Hypothalamus (tissue), 51 donors: ENCODE measurements around the gene OPRL1.

Experiments used
- DNase-seq, 51 donors: peaks; one replicate each; lab custom pipeline; 2025; lab: John Stamatoyannopoulos, UW

OPRL1 gene

DNA sequence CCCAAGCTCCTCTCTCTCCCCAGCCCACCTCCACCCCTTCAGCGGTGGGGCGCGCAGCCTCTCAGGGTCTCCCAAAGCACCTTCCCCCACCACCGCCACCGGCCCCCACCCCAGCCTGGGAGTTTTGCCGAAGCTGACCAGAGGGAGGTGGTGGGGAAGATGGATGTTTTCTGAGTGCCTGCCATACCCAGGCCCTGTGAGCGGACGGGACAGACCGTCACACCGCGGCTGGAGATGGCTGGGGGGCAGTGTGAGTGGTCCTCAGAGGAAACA is 38.2 kb upstream of the OPRL1 start:
- no peak for DNase-seq

DNA sequence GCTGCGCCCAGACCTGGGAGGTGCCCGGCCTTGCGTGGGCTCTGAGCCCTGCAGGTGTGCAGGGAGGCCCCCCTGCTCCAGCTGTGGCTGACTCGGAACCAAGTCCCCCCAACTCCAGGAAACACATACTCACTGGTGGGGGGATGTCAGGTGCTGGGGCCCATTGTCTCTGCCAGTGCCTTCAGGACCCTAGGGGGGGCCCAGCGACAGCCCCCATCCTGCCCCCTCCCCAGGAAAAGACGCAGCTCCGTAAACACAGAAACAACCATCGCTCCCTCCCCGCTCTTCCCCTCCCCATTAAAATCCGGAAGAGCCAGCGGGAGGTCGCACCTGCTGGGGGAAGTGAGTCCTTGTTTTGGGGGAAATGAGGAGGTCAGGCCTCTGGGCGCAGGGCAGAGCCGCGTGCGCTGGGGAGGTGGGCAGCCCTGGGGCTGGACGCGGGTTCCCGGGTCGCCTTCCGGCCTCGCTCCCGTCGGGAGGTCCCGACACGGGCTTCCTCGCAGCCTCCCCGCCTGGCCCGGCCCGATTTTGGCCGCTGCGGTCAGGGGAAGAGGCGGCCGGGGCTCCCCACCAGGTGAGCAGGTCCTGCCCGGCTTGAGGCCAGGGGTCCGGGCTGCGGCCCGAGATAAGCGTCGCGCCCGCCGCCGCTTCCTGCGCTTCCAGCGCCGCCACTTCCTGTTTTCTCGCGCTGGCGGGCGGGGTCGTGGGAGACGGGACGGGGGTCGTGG is 37.7 kb upstream of the OPRL1 start:
- DNase-seq = no peak

DNA sequence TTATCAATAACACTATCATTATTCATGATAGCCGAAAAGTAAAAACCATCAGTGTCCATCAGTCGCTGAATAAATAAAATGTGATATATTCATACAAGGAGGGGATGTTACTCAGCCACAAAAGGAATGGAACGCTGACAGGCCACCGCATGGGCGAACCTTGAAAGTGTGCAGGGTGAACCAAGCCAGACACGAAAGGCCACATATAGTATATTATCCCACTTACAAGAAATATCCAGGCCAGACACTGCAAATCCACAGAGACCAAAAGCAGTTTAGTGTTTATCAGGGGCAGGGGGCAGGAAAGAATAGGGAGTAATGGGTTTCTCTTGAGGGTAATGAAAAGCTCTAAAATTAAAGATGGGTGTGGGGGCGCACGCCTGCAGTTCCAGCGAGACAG is 36.1 kb upstream of the OPRL1 start:
- no peak for DNase-seq

DNA sequence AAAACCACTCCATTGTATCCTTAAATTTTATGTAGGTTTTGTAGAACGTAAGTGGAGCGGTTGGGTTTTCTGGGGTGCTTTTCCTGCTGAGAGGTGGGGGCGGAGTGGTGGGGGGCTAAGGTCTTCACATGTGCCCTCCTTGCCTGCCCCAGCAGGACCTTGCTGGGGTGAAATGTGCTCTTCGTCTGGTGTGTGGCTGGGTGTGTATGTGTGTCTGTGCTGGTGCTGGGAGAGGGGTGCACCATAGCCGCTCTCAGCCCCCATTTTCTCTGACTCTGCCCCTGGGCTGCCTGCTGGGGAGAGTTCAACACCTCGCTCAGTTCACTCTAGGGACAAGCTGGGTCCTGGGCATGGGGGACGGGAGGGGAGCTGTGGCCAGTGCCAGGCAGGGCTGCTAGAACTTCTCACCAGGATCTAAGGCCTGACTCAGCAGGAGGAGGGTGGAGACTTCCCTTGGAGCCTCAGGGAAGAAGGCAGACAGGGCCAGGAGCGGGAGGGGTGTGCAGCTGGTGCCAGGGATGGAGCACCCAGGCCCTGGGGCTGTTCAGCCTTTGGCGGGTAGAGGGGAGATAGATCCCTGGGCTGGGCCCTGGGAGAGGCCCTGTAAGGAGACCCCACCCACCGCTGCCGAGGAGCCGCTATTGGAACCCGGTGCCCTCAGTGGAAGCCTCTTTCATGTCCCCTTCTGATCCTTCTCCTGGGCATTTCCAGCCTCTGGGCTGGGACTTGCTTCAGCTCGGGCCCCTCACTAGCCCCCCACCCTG is 35.2 kb upstream of the OPRL1 start:
- no peak for DNase-seq

DNA sequence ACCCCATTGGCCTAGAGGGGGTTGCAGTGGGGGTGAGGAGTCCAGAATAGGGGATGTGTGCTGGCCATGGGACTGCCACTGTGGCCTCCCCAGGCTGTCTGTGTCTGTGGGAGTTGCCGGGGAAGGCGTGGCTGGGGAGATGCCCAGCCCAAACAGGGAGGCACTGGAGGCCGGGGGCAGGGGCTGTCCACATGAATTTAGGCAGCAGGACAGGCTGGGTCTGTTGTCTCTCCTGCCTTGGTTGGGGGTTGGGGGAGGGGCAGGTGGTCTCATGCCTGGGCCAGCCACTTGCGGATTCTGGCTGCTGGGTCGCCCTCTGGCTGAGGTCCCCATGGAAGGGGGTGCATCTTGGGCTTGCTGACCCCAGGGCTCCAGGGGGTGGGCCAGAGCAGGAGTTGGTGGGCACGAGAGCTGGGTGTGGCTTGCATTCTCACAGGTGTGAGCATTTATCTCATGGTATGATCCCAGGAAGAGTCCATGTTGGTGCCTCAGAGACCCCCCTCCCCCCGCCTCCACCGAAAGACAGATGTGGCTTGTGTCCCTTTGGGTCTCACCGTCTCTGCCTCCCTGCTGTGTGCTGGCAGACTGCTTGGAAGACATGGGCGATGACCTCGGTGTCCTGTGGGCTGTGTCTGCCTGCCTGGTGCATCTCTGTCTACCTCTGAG is 34.4 kb upstream of the OPRL1 start:
- DNase-seq = no peak

DNA sequence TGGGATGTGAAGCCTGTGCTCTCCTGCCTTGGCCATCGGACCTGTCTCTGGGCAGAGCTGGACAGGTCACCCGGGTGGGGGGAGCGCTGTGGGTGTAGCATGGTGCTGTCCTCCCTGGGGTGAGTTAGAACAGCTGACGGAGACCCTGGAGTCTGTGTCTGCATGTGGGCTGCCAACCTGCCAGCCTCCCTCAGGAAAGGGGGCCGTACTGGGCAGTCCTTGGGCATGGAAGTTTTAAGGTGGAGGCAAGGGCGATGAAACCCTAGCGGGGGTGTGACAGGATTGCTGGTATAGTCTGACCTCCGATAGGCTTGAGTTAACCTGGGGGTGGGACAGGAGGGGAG is 32.9 kb upstream of the OPRL1 start:
- no peak for DNase-seq

DNA sequence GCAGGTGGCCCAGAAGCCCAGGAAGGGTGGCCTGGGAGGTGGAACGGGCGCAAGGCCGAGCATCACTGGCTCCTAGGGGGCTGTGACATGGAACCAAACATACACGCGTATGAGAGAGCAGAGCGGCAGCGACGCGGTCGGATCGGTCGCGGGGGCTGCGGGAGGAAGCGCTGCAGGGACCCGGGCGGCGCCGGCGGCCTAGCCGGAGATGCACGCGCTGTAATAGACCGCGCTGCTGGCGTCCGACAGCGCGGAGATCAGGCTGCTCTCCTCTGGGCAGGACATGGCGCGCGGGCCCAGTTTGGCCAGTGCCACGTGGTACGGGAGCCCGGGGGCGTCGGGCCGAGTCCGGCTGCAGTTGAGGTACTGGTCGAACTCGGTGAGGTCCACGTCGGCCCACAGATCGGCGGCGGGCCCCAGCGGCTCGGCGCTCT is 31.9 kb upstream of the OPRL1 start:
- no peak for DNase-seq

DNA sequence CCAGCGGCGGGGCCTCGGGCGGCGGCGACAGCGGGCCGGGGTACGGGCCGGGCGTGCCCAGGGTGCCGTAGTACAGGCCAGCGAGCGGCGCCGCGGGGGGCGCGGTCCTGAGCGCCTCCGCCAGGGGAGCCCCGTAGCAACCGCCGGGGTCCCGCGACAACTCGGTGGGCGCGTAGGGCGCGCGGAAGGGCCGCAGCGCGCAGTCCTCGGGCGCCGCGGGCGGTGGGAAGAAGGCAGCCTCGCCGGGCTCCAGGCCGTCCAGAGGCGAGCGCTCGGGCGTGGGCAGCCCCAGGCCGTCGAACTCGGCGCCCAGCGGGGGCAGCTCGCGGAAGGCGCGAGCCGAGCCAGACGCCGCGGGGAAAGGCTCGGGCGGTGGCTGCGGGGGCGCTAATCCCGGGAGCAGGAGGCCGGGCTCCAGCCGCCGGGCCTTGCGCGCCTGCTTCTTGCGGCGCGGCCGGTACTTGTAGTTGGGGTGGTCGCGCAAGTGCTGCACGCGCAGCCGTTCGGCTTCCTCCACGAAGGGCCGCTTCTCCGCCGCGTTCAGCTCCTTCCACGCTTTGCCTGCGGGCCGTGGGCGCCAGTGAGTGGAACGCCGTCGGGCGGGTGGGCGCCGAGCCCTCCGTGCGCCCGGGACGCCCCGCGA is 31.4 kb upstream of the OPRL1 start:
- no peak for DNase-seq

DNA sequence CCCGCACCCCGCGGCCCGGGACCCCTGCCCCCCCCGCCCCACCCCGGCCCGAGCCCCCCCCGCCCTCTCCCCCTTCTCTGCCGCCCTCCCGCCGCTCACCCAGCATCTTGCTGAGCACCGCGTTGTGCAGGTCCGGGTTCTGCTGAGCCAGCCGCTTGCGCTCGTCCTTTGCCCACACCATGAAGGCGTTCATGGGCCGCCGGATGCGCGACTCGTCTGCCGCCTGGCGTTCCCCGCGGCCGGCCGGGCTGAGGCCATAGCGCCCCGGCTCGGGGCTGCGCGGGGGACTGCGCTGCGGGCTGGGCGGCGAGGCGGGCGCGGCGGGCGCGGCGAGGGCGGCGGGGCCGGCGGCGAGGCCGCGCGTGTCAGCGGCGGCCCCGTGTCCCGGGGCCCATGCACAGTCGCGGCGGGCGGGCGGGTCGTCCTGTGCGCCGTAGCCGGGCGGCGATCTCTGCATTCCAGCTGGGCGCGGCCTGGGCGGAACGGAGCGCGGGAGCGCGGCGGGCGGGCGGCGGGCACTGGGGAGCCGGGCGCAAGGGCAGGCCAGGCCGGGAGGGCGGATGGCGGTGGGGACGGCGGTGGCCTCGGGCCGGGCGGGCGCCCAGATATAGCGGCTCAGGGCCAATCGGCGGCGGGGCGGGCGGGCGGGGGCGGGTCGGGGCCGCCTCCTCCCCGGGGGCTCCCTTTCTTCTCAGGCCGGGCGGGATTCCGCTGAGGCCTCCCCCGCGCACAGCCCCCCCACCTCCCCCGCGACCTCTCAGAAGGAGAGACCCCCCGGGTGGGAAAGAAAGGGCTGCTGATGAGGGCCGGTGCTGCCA is 30.6 kb upstream of the OPRL1 start, which contains the start of gene SOX18:
Gene SOX18, minus strand, starts transcription at position 580 of the 818 bp plus-strand sequence. Its CDS starts 123 bp downstream, at position 457.
- DNase-seq = no peak

DNA sequence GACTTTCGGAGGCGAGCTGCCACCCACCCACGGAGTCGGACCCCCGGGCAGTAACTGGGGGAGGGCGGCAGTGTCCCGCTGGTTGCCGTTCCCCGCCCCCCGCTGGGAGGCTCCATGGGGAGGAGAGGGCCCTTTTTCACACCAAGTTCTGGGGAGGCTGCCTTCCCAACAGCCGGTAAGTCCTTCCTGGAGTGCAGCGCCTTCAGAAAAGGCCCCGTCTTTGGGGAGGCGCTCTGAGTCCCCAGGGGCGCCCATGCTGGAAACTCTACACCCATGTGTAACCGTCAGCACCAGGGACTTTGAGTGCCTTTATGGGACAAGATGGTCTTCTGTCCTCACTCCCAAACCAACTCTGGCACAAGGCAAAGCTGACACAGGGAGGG is 30.0 kb upstream of the OPRL1 start:
- DNase-seq = no peak

DNA sequence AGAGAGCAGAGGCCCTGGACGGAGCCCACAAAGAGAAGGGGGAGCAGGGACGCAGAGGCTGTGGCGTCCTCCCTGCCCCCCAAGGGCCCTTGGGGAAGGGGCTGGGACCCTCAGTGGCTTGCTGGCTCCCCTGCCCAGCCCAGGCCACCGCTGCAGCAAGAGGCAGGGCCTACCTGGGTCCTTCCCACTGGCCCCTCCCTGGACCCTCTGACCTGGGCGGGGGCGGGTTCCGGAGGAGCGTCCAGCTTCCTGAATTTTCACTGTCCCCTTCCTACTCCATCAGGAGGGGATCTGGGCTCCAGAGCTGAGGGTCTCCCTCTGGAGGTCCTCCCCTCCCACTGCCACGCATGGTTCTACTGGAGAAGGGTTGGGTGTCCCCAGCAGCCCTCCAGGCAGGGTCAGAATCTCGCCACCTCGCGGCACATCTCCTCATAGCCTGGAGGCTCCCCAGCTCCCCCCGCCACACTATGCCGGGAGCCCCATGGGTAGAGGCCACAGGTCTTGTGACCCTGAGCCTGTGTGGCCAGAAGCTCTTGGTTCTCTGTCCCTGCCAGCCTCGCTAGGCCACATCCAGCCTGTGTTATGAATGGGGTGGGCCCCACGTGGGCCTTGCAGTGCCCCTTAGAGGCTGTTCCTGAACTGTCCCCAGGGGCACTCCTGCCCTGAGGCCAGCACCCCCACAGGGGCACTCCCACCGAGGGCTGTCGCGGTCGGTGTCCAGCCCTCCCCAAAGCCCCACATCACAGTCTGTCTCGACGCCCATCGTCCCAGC is 29.4 kb upstream of the OPRL1 start:
- DNase-seq = no peak

DNA sequence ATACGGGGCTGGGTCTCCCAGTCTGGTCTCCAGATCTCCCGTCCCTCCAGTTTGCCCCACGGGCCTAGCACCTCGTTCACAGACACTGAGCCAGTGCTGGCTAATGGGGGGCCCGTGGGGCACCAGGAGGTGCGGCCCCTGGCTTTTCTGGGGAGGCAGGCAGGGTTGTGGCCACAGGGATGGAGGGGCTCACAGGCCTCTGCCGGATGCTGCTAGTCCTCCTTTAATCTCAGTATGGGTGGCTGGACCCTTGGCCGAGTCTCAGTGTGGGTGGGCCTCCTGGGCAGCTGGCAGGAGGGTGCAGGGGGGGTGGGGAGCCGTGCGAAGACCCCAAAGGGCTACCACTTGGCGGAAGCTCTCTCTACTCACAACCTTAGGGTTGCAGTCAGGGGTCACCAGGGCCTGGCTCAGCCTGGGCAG is 28.8 kb upstream of the OPRL1 start:
- no peak for DNase-seq

DNA sequence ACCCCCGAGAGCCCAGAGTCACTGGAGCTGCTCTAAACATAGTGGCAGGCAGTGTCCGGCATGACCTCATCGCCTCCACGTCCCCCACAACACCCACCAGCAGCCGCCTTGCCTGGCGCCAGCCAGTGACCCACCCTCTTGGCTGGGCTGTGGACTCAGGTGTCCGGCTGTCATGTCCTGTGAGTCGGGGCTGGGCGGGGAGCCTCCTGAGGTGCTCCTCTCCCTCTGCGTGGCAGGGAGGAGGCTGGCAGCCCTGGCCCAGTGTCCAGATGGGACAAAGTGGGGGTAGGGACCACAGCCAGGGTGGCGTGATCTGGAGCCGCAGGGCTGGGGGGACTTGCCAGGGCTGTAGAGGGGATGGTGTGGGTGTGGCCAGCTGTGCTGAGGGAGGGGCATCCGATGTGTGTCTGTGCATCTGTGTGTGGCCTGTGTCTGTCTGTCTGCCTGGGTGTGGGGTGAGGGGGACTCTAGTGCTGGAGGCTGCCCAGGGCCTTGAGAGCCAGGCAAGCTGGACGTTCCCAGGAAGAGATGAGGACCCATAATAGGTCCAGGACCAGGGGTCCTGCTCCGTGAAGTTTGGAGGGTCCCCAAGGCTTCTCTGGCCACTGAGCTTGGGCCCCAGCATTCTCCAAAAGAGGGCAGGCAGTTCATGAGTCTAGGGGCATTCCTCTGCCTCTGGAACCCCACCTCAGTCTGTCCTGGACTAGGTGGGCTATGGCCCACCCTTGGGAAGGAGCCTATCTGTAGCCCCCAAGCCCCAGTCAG is 28.1 kb upstream of the OPRL1 start:
- DNase-seq = no peak

DNA sequence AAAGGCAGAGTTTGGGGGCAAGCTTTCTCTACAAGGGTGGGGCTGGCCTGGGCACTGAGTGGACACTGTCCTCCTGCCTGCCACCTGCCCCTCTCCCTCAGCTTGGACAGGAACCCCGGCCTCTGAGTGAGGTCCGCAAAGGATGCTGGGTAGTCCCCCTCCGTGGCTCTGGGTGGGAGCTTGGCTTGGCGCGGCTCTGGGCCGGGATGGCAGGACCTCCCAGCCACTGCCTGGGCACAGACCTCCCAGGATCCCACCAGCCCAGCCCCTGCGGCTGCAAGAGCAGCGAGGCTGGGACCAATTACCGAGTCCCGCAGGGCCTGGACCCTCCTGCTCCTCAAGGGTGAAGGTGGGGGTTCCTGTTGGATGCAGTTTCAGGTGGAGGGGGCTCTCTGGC is 27.6 kb upstream of the OPRL1 start:
- no peak for DNase-seq

DNA sequence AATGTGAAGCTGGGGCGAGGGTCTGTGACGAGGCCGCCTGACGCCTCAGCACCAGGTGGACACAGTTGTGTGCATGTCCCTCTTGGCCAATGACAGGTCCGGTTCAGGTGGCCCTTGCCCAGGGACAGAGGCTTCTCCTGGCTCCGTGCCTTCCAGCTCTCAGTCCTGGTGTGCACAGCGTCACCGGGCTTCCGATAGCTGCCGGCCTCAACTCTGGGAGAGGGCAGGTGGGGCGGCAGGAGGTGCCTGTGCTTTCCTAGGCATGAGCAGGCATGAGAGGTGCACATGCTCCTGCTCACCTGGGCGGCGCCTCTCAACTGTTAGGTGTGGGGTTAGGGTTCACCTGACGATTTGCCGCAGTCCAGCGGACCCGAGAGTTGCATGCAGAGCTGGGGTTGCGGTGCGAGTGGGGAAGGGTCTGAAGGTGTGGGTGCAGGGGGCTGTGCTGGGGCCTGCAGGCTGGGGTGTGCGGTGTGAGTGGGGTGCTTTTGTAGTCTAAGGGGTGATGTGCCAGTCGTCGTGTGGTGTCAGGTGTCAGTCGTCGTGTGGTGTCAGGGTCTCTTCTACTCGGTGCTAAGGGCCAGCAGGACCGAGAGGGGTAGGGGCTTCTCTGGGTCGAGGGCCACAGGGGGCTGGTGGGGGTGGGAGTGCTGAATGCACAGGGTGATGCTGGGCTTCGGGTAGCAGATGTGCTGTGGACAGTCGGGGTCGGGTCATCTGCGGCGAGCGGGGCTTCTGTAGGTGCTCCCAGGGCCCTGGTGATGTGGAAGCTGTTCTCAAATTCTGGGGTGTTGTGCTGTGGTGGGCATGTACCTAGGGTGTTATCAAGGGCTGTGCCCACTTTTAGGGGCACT is 26.7 kb upstream of the OPRL1 start:
- no peak for DNase-seq

DNA sequence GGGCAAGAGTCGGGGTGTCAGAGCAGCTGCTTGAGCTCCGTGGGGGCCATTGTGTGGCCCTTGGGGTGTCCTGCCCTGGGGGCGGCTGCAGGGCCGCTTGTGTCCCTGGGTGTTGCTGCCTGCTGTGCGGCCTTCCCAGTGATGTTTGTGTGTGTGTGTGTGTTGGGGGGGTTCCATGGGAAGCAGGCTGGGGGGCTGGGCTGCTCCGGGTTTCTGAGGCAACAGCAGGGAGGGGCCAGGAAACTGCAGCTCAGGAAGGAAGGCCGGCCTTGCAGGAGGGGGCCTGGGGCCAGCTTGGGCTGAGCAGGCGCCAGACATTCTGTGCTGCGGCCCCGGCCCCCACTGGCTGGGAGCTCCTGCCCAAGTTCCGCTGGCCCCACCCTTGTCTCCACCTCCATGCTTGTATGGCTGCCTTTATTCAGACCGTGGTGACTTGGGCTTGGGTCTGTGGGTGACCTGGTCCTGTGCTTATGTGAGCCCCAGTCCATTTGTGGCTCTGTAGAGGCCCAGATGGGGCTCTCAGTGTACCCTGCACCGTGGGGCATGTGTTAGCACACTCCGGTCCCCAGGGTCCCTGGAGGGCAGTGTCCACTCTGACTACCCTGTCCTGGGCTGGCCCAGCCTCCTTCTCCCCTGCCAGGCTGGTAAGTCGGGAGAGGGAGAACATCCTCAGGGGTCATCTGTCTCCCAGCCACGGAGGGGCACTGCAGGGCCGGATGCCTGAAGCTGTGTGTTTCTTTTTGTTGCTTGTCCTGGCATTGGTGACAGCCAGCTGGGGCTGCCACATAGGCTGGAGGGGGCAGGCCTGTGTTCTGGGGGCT is 25.8 kb upstream of the OPRL1 start:
- no peak for DNase-seq

DNA sequence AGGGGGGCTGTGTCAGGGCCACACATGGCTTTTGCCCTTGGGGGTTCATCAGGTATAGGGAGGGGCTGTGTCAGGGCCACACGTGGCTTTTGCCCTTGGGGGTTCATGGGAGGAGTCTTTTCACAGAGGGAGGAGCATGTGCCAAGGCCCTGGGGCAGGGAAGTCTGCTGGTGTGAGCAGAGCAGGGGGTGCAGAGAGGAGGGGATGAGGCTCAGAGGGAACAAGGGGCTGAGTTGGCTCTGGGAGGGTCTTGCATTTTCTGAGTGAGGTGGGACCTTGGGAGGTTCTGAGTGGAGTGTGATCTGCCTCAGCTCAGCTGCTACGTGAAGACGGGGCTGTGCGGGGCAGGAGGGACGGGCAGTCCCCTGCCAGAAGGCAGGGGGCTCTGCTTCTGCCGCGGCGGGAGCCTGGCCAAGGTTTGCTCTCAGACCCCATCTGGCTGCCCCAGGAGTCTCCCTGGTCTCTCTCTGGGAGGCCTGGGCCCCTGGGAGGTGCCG is 24.4 kb upstream of the OPRL1 start:
- DNase-seq = no peak
